Measurements from ENCODE around the gene ZNF512B.
"Not testable (repeated sequence)": the region's sequence is repeated elsewhere in the genome, so short reads cannot be mapped to it uniquely, and the experiment has no call there.

ZNF512B gene

DNA sequence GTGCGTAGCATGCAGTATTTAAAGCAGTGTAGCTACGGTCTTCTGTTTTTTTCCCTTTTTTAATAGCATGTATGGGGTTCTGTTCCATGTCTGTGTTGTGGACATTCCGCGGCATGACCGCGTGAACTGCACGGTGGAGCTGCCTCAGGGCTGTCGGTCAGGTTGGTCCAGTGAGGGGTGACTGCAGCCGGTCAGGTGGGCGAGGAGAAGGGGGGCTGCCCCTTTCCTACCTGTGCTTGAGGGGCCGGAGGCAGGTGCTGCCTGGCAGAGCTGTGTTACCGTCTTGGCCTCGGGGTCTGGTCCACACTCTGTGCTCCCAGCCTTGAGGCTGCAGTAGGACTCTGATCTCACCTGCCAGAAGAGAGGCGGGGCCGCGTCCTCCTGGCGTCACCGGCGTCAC lies 38.0 kb downstream of the ZNF512B start:
- no peak for DNase-seq

DNA sequence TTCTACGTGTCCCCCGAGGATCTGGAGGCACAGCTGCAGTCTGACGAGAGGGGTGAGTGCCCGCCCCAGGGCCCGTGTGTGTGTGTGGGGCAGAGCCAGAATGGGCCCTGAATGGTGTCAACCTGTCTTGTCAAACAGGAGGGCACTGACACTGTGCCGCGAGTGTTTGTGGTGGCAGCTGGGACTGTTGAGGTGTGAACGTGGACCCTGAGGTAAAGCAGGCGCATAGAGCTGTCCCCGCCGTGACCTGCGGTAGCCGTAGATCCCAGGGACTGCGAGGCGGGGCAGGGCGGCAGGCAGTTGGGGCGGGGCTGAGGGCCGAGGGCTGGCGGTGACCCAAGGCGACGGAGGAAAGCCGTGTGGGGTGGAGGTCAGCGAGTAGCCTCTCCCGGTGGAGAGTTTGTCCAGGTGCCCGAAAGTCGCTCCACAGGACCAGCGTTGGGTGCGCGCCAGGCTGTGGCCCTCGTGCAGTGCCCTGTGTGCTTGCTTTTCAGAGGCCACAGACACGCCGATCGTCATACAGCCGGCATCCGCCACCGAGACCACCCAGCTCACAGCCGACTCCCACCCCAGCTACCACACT lies 38.7 kb downstream of the ZNF512B start:
- no peak for DNase-seq

DNA sequence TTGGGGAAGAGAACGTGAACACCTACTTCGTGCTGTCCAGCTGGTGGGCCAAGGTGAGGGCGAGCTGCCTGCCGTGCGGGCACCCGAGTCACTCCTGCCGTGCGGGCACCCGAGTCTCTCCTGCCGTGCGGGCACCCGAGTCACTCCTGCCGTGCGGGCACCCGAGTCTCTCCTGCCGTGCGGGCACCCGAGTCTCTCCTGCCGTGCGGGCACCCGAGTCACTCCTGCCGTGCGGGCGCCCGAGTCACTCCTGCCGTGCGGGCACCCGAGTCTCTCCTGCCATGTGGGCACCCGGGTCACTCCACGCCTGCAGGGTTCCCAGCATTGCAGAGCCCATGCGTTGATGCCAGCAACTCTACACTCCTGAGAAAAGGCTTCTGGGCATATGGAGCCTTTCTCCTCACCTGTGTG lies 40.3 kb downstream of the ZNF512B start:
- not testable (repeated sequence) for DNase-seq

DNA sequence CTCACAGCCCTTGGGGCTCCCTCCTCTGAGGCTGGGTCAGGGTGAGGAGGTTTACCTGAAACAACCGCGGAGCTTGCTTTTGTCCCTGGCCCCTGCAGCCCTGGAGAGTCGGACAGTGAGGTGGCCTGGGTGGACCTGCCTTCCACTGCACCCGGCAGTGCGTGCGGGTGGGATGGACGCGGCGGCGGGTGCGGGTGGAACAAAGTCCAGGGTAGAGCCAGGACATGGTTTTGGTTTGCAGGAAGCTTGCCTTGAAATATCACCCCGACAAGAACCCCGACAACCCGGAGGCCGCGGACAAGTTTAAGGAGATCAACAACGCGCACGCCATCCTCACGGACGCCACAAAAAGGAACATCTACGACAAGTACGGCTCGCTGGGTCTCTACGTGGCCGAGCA lies 40.7 kb downstream of the ZNF512B start:
- DNase-seq = no peak

DNA sequence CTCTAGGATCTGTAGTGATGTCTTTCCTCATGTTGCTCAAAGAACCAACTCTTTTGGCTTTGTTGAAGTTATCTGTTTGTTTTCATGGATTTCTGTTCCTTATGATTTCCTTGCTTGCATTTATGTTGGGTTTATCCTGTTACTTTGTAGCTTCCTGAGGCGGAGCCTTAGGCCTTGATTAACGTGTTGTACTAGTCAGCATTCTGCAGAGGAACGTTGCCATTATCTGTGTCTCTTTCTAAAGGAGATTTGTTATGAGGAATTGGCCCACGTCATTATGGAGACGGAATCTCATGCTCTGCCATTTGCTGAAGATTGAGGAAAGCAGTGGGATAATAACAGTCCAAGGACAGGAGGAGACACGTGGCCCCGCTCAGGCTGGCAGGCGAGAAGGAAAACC lies 43.4 kb downstream of the ZNF512B start:
- no peak for DNase-seq

DNA sequence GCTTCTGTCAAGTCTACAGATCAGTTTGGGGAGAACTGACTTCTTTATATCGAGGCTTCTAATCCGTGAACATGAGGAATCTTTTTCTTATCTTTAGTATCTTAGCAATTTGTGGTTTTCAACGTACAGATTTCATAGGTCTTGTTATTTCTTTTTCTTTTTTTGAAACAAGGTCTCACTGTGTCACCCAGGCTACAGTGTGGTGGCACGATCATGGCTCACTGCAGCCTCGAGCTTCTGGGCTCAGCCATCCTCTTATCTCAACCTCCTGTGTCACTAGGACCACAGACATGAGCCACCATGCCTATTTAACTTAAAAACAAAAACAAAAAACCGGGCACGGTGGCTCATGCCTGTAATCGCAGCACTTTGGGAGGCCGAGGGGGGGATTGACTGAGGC lies 45.5 kb downstream of the ZNF512B start:
- DNase-seq = no peak

DNA sequence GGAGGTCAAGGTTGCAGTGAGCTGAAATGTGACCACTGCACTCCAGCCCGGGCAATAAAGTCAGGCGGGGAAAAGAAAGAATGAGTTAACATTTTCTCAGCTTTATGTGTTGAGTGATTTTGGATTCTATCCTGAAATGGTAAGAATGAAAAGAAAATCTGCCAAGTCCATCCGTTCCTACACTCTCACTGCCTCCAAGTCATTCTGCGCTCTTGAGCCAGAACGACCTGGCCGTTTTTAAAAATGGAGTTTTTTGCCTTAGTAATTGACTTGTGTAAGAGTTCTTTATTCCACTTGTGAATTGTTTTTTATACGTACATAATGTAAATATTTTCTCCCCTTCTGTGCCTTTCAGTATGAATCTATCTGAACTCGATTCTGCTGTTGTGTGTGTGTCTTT lies 46.1 kb downstream of the ZNF512B start:
- no peak for DNase-seq

DNA sequence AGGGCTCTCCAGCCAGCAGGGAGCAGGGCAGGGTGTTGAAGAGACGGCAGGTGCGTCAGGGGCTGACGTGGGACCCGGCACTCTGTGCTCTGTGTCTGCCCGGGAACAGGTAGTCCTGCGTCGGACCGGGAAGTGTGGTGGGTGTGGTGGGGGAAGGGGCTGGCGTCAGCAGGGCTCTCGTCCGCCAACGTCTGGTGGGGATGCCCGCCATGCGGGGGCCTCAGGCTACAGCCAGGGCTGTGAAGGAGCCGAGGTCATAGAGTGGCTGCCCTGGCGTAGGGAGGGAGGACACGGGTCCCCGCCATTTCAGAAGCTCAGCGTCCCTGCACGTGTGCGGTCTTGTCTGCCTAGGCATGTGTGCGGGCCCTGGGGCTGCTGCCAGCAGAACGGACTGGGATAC lies 49.5 kb downstream of the ZNF512B start:
- DNase-seq = no peak

DNA sequence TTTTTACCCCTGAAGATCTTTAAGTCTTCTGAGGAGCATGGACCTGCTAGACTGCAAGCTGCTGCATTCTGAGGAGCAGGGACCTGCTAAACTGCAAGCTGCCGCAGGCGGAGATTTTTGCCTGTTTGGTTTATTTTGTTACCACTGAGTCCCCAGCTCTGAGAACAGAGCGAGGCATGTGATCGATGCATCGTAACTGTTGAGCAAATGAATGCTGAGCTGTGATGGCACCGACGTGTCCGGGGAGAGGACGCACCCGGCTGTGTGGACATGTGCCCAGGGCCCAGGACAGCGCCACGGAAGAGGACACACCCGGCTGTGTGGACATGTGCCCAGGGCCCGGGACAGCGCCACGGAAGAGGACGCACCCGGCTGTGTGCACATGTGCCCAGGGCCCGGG lies 50.6 kb downstream of the ZNF512B start:
- no peak for DNase-seq

DNA sequence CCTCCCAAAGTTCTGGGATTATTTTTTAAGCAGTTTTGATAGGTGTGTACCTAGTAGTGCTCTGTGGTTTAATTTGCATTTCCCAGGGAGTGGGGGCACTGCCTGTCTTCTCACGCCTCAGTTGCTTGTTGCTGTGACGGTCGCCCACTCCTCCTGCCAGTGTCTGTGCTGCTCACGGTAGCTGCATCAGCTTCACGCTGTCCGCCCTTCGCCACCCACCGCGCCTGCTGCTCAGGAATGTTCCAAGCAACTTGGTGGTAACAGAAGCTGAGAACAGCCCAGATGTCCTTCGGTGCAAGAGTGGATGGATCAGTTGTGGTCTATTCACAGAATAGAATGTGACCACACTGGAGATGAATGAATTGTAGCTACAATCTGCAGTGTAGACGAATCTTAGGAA lies 51.9 kb downstream of the ZNF512B start:
- no peak for DNase-seq

DNA sequence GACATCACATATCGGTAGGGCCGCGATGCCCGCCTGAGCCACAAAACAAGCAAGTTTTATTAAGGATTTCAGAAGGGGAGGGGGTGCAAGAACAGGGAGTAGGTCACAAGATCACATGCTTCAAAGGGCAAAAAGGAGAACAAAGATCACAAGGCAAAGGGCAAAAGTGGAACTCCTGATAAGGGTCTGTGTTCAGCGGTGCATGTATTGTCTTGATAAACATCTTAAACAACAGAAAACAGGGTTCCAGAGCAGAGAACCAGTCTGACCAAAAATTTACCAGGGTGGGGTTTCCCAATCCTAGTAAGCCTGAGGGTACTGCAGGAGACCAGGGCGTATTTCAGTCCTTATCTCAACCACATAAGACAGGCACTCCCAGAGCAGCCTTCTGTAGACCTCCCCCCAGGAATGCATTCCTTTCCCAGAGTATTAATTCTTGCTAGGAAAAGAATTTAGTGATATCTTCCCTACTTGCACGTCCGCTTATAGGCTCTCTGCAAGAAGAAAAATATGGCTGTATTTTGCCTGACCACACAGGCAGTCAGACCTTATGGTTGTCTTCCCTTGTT lies 53.3 kb downstream of the ZNF512B start:
- DNase-seq = not testable (repeated sequence)

DNA sequence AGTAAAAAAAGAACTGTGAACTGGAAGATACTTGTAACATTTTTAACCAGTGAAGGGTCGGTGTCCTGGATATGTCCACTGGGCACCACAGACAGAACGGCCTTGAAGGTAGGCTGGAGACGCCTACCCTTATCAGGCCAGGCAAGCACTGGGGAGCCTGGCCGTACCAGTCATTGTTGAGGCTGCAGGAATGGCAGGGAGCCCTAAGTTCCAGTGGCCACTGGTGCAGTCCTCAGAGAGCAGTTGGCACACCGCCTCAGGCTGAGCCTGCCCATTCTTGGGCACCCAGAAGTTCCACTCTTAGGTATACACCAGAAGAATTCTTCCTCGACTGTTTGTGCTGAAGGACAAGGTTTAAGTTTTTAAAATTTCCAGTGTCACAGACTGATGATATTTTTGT lies 54.3 kb downstream of the ZNF512B start:
- no peak for DNase-seq

DNA sequence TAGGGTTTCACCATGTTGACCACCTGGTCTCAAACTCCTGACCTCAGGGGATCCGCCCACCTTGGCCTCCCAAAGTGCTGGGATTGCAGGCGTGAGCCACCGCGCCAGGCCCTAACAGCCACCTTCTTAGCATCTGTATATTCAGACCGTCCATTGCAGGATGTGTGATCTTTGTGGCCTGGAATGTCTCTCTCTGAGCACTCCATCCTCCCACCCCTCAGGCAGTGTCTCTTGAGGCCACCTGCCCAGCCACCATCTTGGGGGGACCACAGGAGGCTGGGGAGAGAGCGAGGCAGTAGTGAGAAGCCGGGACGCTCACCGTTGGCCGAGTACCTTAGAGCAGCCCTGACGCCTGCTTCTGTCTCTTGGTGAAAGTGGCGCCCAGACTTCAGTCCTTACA lies 56.0 kb downstream of the ZNF512B start:
- no peak for DNase-seq

DNA sequence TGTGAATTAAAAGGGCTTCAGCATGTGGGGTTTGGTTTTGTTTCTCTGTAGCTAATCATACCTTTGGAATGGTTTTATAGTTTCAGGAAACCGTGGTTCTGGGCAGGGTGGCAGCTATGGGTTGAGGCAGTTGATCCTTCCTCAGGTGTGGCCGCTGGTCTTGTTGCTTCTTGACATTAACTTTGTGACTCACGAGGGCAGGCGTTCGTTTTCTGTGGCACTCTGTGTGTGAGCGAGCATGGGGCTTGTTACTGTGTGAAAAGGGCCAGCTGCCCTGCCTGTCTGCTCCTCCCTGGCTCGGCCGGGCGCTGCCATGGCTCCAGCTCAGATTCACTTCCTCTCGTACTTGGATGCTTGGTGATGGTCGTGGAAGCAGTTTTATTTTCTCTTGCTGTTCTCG lies 58.6 kb downstream of the ZNF512B start:
- DNase-seq = no peak

DNA sequence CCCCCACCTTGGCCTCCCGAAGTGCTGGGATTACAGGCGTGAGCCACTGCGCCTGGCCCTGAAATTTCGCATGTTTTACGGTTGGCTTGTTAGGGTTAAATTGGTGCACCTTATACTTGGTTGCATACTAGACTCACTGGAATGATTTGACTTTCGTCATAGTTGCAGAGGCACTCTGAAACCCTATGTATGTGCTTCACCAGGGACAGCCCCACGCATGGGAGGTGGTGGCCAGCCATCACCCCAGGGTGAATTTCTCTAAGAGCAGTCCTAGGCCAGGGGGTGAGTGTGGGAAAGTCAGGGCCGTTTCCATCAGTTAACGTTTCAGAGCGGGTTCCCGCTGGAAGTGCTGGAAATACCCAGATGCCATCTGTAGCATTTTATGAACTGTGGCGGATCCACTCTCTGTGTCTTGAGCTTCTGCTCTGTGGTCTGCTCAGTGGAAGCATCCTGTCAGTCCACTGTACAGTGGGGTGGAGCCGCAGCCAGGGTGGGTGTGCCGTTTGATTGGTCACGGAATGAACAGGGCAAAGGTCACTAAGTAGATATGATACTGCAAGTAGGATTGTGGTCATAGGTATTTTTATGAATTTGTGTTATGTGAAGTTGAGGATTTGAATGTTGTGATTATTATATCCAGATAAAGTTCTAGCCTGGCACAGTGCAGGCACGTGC lies 61.6 kb downstream of the ZNF512B start:
- DNase-seq = no peak
